PC-3 (cell line): ENCODE data around the gene U2SURP. TPM values are rescaled to one million over a fixed set of nuclear protein-coding genes. Genes with fewer than 3 reads are reported as not detected.

ENCODE experiments used
- ATAC-seq: fragments of 200-7000 bp; cut with Tn5 transposase; 2 replicates; pipeline ENCODE4 v1.9.1; 2020; ENCODE audit warnings: mild to moderate bottlenecking, moderate library complexity
- BruUV-seq: library from RNA; stranded (reverse); fragments of 400-500 nt; replicated peaks from 2 replicates; lab custom pipeline; 2021; lab: Mats Ljungman, UMichigan
- CTCF ChIA-PET: fragments of 300-600 bp; sonication (Branson Sonifier 250); formaldehyde crosslinking; loops from one replicate; lab custom pipeline; 2022; ENCODE audit warnings: antibody characterized with exemption; lab: Charles Lee
- POLR2A ChIA-PET: fragments of 300-600 bp; sonication (Branson Sonifier 250); formaldehyde crosslinking; loops from one replicate; lab custom pipeline; 2022; ENCODE audit warnings: antibody characterized with exemption; ENCODE audit not compliant: unreplicated experiment; lab: Charles Lee
- DNase-seq: peaks from one replicate; pipeline ENCODE4 v3.0.0-alpha.2; 2015
- H2AFZ ChIP-seq: fragments of 300-600 bp; sonication (generic); 2 replicates; pipeline ENCODE4 v1.6.0; 2016; ENCODE audit warnings: antibody characterized with exemption, low read length
- H3F3A ChIP-seq: fragments of 300-600 bp; sonication (generic); one replicate; pipeline ENCODE4 v1.6.0; 2017; ENCODE audit warnings: antibody characterized with exemption, low read length, control low read depth, mild to moderate bottlenecking; ENCODE audit not compliant: unreplicated experiment
- H3K27ac ChIP-seq: fragments of 300-600 bp; sonication (generic); 2 replicates; pipeline ENCODE4 v1.5.1; 2016; ENCODE audit warnings: mild to moderate bottlenecking, low read length
- H3K27me3 ChIP-seq: fragments of 300-600 bp; sonication (generic); 2 replicates; pipeline ENCODE4 v1.6.1; 2016; ENCODE audit warnings: low read length, mixed read lengths
- H3K36me3 ChIP-seq: fragments of 300-600 bp; sonication (generic); 2 replicates; pipeline ENCODE4 v1.6.1; 2016; ENCODE audit warnings: low read depth, mixed run types, low read length, mixed read lengths
- H3K4me1 ChIP-seq: fragments of 300-600 bp; sonication (generic); 2 replicates; pipeline ENCODE4 v1.5.1; 2016; ENCODE audit warnings: low read length; ENCODE audit not compliant: insufficient read depth
- H3K4me2 ChIP-seq: fragments of 300-600 bp; sonication (generic); 2 replicates; pipeline ENCODE4 v1.6.0; 2016; ENCODE audit warnings: low read length
- H3K4me3 ChIP-seq: fragments of 300-600 bp; sonication (generic); 2 replicates; pipeline ENCODE4 v1.5.1; 2016; ENCODE audit warnings: mild to moderate bottlenecking, low read length, mixed read lengths
- H3K79me2 ChIP-seq: fragments of 300-600 bp; sonication (generic); 2 replicates; pipeline ENCODE4 v1.6.1; 2017; ENCODE audit warnings: low read length, mixed read lengths
- H3K9ac ChIP-seq: fragments of 300-600 bp; sonication (generic); 2 replicates; pipeline ENCODE4 v1.6.0; 2016; ENCODE audit warnings: mild to moderate bottlenecking, low read length
- H3K9me2 ChIP-seq: fragments of 300-600 bp; sonication (generic); replicated peaks from 2 replicates; pipeline ENCODE4 v1.6.1; 2016; ENCODE audit warnings: mixed run types, low read length, mixed read lengths
- H3K9me3 ChIP-seq: fragments of 300-600 bp; sonication (generic); 2 replicates; pipeline ENCODE4 v1.6.1; 2016; ENCODE audit warnings: low read length, mixed read lengths
- H4K20me1 ChIP-seq: fragments of 300-600 bp; sonication (generic); 2 replicates; pipeline ENCODE4 v1.6.1; 2016; ENCODE audit warnings: low read length, mixed read lengths
- EZH2 ChIP-seq: fragments of 300-600 bp; sonication (generic); IDR thresholded peaks from one replicate; pipeline ENCODE4 v1.6.1; 2017; ENCODE audit warnings: antibody characterized with exemption, mild to moderate bottlenecking, low read length; ENCODE audit not compliant: unreplicated experiment
- EZH2phosphoT487 ChIP-seq: fragments of 300-600 bp; sonication (generic); IDR thresholded peaks from 2 replicates; pipeline ENCODE4 v1.6.1; 2018; ENCODE audit warnings: mild to moderate bottlenecking, antibody characterized with exemption, low read length, borderline replicate concordance
- intact Hi-C: fragments of 100-400 bp; cut with micrococcal nuclease; formaldehyde crosslinking; loops from 2 replicates; pipeline ENCODE4 v1.9.0; 2023
- total RNA-seq: library from RNA; depleted of rRNA; stranded (reverse); fragments of >200 nt; gene quantifications from 2 replicates; pipeline ENCODE4 v1.2.3, GENCODE V29; 2014
- TF ChIP-seq, protein P1 (sequence below): fragments of 300-600 bp; sonication (generic); conservative IDR thresholded peaks from 2 replicates; pipeline ENCODE4 v1.5.1; 2017; ENCODE audit warnings: antibody characterized with exemption, low read depth, mild to moderate bottlenecking, low read length

The U2SURP gene
- total RNA-seq, 1 experiment from 2014 or later: 81.1 TPM

DNA sequence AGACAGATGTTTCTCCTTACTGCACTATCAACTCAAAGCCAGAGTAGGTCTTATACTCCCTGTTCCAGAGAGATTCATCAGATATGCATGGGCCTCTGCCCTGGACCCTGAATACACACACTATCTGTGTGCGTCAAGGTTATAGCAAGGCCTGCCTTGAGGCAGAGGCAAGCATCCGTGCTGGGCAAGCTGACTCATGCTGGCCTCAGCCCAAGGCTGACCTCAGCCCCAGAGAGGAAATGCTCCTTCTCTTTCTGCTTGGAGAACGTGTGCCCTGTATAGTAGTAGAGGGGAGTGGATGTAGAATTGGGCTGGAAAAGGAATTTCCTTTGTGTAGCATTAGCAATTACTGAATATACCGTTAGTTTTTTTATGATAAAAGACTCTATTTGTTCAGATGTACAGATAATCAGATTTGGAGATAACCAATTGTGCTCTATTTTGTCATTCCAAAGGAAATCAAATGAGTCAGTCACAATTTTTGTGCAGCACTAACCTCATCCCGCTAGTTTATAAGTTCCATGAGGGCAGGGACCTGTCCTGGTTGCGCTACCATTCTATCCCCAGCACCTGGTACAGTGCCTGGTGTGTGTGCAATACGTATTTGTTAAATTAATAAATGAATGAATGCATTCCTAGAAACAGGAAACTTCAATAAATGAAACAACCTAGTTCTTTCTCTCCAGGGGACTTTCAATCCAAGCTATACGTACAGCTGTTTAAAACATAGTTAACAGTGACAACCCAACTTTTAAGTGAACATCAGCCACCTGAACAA lies 24.6 kb upstream of the U2SURP start:
- no peaks in the 10 kb centered on the region for H3K36me3 ChIP-seq
- H3F3A ChIP-seq: no peaks in the 10 kb centered on the region
- no peak overlapping the region for H3K9ac ChIP-seq
- H3K79me2 ChIP-seq: no peaks in the 10 kb centered on the region
- no peaks in the 10 kb centered on the region for H3K9me3 ChIP-seq
- no peak overlapping the region for H2AFZ ChIP-seq
- H3K4me3 ChIP-seq: peak overlapping the region; percentile 4; the same call in 1 of the 2 replicates
- no peak for TF ChIP-seq EZH2
- TF ChIP-seq EZH2phosphoT487: no peak
- TF ChIP-seq, protein P1, sequence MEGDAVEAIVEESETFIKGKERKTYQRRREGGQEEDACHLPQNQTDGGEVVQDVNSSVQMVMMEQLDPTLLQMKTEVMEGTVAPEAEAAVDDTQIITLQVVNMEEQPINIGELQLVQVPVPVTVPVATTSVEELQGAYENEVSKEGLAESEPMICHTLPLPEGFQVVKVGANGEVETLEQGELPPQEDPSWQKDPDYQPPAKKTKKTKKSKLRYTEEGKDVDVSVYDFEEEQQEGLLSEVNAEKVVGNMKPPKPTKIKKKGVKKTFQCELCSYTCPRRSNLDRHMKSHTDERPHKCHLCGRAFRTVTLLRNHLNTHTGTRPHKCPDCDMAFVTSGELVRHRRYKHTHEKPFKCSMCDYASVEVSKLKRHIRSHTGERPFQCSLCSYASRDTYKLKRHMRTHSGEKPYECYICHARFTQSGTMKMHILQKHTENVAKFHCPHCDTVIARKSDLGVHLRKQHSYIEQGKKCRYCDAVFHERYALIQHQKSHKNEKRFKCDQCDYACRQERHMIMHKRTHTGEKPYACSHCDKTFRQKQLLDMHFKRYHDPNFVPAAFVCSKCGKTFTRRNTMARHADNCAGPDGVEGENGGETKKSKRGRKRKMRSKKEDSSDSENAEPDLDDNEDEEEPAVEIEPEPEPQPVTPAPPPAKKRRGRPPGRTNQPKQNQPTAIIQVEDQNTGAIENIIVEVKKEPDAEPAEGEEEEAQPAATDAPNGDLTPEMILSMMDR: no peak
- DNase-seq (peak; percentile 93), ATAC-seq (peak; percentile 97)
- ChIA-PET CTCF (no interaction called here), POLR2A (no interaction called here)
- H3K9me2 ChIP-seq: no peaks in the 10 kb centered on the region
- H3K4me2 ChIP-seq: peak overlapping the region; percentile 52
- intact Hi-C loops: no loop called here
- peak overlapping the region; percentile 63 for H3K27ac ChIP-seq
- H3K4me1 ChIP-seq: peaks cover 16% of the 10 kb centered on the region
- H3K27me3 ChIP-seq: no peaks in the 10 kb centered on the region
- no TSS peak for BruUV-seq
- no peaks in the 10 kb centered on the region for H4K20me1 ChIP-seq

DNA sequence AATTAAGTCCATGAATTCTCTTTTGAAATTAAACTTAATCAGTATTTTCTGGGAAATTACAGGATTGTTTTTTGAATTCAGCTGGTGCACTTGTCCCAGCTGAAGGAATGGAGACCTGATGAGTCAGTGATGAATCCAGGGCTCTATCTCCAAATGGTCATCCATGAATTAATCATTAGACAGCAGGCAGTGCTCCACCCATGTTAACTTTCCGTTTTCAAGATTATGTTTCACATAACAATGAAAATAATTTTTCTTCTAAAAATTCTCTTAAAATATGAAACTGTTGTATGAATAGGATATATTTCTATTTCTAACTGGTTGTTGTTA lies 24.0 kb upstream of the U2SURP start:
- ChIA-PET CTCF (no interaction called here), POLR2A (no interaction called here)
- TF ChIP-seq EZH2: no peak
- TF ChIP-seq, protein P1: no peak
- no peak for TF ChIP-seq EZH2phosphoT487
- Histone ChIP-seq H4K20me1 (no peaks in the 10 kb centered on the region), H3K4me2 (peak overlapping the region; percentile 52), H3K4me3 (peak overlapping the region; percentile 4; the same call in 1 of the 2 replicates), H3K9me2 (no peaks in the 10 kb centered on the region), H3K4me1 (peaks cover 16% of the 10 kb centered on the region), H3K9ac (no peak overlapping the region), H3K27me3 (no peaks in the 10 kb centered on the region), H3F3A (no peaks in the 10 kb centered on the region), H3K9me3 (no peaks in the 10 kb centered on the region), H3K79me2 (no peaks in the 10 kb centered on the region), H2AFZ (no peak overlapping the region), H3K36me3 (no peaks in the 10 kb centered on the region), H3K27ac (peak overlapping the region; percentile 63)
- no TSS peak for BruUV-seq
- DNase-seq: peak; percentile 51
- peak; percentile 48 for ATAC-seq
- intact Hi-C loops: no loop called here

DNA sequence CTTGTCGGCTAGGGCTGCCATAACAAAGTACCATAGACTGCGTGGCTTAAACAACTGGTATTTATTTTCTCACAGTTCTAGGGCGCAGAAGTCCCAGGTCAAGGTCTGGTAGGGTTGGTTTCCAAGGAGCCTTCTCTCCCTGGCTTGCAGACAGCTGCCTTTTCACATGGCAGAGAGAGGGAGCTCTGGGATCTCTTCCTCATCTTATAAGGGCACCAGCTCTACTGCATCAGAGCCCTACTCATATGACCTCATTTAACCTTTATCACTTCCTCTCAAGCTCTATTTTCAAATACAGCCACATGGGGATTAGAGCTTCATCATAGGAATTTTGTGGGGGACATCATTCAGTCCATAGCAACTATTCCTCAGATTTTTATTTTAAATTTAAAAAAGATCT lies 20.3 kb upstream of the U2SURP start:
- H3K4me3 ChIP-seq: no peak overlapping the region
- H4K20me1 ChIP-seq: no peaks in the 10 kb centered on the region
- no peaks in the 10 kb centered on the region for H3K9me2 ChIP-seq
- no peaks in the 10 kb centered on the region for H3F3A ChIP-seq
- no TSS peak for BruUV-seq
- CTCF ChIA-PET: interaction anchor here (1.0 kb wide), 1 partner anchor 152 kb away, joined by 3 read pairs; no protein-coding TSS in a partner anchor
- H3K9ac ChIP-seq: no peak overlapping the region
- H3K9me3 ChIP-seq: no peaks in the 10 kb centered on the region
- ATAC-seq (no peak), DNase-seq (no peak)
- no peak overlapping the region for H2AFZ ChIP-seq
- intact Hi-C loops: no loop called here
- H3K4me2 ChIP-seq: no peak overlapping the region
- no peaks in the 10 kb centered on the region for H3K27me3 ChIP-seq
- H3K36me3 ChIP-seq: no peaks in the 10 kb centered on the region
- H3K79me2 ChIP-seq: no peaks in the 10 kb centered on the region
- no peak for TF ChIP-seq EZH2
- no peak overlapping the region for H3K27ac ChIP-seq
- peaks cover 14% of the 10 kb centered on the region for H3K4me1 ChIP-seq
- POLR2A ChIA-PET: no interaction called here
